Epithelial cell of prostate (primary cell): ENCODE data around the gene SLC39A11.
"Not testable (repeated sequence)": the region's sequence is repeated elsewhere in the genome, so short reads cannot be mapped to it uniquely, and the experiment has no call there.

Experiments used
- DNase-seq: peaks from one replicate; pipeline ENCODE4 v3.0.0-alpha.2; 2011; ENCODE audit warnings: low read depth, low spot score
- H3K27ac ChIP-seq: fragments of 450-650 bp; 2 replicates; pipeline ENCODE4 v1.5.1; 2017; ENCODE audit warnings: mild to moderate bottlenecking

Gene SLC39A11

DNA sequence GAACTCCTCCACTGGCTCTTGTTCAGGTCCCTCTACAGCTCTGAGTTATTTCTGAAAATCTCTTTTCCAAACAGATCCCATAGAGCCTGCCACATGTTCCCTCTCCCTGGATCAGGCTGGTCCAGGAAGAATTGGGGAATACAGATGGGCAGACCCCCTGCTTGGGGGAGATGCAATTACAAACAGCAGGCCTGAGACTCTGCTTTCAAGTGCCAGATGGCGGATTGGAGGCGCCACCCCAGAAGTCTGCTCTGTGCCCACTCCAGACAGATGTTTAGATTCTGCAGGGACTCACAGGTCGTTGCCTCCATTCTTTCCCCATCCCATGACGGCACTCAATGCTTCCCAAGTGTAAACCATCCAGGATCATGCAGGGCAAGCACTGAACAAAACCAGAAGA lies 316.6 kb downstream of the SLC39A11 start:
- DNase-seq, result no peak
- H3K27ac ChIP-seq, result no peak overlapping the region

GRCh38 chr17:72775237-72775636 lies 317.3 kb downstream of the SLC39A11 start:
- DNase-seq, result no peak
- no peak overlapping the region for H3K27ac ChIP-seq

DNA sequence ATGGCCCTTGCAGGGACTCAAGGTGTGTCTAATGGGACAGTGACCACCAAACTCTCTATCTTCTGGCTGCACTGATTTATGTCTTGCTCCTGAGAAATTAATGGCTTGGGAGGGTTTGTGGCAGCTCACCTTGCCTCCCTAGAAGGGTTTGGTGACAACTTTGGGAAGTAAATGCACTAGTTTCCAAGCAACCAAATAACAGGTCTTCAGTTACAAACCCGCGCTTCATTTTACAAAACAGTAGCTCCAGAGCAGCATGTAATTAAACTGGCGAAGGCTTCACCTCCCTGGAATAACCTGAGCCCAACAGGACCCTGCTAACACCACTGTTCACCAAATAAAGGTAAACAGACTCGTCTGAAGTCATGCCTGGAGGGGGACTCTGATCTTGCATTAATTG lies 318.3 kb downstream of the SLC39A11 start:
- DNase-seq, result no peak
- no peak overlapping the region for H3K27ac ChIP-seq

DNA sequence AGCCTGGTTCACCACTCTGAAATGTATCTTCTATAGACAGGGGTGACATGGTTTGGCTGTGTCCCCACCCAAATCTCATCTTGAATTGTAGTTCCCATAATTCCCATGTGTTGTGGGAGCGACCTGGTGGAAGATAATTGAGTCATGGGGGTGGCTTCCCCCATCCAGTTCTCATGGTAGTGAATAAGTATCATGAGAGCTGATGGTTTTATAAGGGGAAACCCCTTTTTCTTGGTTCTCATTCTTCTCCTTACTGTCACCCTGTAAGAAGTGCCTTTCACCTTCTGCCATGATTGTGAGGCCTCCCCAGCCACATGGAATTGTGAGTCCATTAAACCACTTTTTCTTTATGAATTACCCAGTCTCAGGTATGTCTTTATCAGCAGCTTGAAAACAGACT lies 319.3 kb downstream of the SLC39A11 start:
- not testable (repeated sequence) for H3K27ac ChIP-seq, DNase-seq

- no peak for DNase-seq
- H3K27ac ChIP-seq, result no peak overlapping the region
Measured at GRCh38 chr17:72772331-72772821, 320.1 kb downstream of the SLC39A11 start.

DNA sequence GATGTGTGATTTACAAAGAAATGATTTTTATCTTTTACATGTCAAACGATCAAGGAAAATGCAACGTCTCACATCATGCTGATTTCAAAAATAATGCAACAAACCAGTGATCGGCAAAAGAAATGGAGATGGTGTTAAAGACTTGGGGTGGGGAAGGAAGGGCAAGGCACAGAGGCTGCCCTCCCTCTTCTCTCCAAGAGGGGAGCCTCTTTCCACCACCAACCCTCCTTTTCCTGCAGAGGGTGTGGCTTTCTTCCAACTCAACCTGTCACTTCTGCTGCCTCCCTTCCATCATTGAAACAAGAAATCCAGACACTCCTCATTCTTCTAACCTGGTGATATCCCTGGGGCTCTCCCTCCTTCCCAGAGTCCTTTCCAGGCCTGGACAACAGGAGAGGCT lies 320.8 kb downstream of the SLC39A11 start:
- no peak for DNase-seq
- no peak overlapping the region for H3K27ac ChIP-seq

- H3K27ac ChIP-seq, result no peak overlapping the region
- DNase-seq, result no peak
Measured at GRCh38 chr17:72766761-72767356, 325.6 kb downstream of the SLC39A11 start.

- H3K27ac ChIP-seq, result no peak overlapping the region
- no peak for DNase-seq
Measured at GRCh38 chr17:72765368-72766153, 326.9 kb downstream of the SLC39A11 start.

- no peak for DNase-seq
- H3K27ac ChIP-seq, result no peak overlapping the region
Measured at GRCh38 chr17:72764632-72765041, 327.9 kb downstream of the SLC39A11 start.

DNA sequence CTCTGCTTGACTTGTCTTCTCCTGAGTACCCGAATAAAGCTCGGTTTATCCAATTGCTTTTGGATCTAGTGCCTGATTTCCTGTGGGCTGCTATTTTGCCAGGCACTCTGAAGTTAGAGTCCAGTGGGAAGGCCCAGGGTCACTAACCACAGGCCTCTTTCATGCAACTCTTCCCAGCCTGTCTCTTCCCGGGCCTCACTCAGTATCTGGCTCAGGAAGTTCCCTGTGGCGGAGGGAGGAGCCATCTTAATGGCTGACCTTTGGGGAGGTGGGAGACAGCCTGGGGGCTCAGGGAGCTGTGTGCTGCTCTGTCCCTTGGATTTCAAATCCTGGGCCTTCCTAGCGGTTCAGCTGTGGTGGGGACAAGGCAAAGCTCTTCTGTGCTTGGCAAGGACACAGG lies 328.5 kb downstream of the SLC39A11 start:
- no peak overlapping the region for H3K27ac ChIP-seq
- no peak for DNase-seq

DNA sequence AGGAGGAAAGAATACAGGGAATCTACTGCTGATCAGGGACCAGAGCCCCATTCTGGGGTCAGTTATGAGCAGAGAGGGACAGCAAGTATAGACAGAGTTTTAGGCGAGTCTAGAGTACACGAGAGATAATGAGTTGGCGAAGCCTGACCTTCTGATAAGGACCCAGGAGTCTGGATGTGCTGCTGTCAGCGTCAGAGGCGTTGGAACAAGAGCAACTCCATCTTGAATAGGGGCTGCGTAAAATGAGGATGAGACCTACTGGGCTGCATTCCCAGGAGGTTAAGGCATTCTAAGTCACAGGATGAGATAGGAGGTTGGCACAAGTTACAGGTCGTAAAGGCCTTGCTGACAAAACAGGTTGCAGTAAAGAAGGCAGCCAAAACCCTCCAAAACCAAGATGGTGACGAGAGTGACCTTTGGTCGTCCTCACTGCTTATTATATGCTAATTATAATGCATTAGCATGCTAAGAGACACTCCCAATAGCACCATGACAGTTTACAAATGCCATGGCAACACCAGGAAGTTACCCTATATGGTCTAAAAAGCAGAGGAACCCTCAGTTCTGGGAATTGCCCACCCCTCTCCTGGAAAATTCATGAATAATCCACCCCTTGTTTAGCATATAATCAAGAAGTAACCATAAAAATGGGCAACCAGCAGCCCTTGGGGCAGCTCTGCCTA lies 330.5 kb downstream of the SLC39A11 start:
- DNase-seq, H3K27ac ChIP-seq: not testable (repeated sequence)

DNA sequence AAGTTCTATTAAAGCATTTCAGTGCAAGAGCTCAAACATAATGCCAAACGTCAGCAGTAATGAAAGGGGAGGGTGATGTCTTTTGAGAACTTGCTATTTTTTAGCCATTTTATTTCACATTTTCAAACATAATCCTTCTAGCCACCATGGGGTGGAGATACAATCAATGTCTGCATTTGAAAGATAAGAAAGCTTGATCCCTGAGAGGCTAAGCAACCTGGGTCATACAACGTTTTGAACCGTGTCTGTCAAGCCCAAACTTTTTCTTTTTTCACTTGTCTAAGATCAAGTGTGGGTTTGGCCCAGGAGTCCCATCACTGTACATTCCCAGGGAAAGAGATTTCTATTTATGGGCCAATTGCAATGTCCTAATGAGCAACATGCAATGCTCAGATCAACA lies 331.1 kb downstream of the SLC39A11 start:
- no peak overlapping the region for H3K27ac ChIP-seq
- no peak for DNase-seq

DNA sequence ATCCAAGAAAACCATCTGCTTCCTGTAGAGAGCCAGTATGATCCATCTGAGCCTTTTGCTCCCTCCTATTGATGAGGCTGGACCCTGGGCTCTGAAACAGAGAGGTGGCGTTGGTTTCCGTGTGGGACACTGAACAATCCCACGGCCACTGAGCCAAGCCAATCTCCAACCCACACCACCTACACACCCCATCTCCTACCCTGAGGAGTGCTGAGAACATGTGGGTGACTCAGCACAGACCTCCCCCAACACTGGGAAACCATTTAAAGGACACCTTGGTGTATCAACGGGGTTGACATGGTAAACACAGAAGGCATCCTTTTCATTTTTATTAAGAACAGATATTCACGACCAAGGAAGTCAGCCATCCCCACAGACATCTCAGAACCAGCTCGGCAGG lies 332.1 kb downstream of the SLC39A11 start:
- DNase-seq, result no peak
- no peak overlapping the region for H3K27ac ChIP-seq

DNA sequence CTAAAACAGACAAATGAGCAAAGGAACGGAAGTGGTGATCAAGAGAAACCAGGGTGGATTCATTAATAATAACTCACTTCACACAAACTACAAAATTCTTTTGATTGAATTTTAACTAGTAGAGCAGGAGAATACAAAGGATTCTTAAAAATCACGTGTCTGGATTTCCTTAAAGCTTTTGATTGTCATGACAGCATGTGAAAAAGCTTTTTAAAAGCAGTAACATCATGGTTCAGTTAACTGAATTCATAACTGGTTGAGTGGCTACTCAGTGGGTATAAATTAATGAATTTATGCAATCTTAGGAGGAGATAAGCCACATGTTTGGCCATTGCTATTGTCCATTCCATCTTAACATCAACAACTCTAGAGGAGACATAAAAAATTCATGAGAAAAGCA lies 333.2 kb downstream of the SLC39A11 start:
- no peak overlapping the region for H3K27ac ChIP-seq
- DNase-seq, result no peak

DNA sequence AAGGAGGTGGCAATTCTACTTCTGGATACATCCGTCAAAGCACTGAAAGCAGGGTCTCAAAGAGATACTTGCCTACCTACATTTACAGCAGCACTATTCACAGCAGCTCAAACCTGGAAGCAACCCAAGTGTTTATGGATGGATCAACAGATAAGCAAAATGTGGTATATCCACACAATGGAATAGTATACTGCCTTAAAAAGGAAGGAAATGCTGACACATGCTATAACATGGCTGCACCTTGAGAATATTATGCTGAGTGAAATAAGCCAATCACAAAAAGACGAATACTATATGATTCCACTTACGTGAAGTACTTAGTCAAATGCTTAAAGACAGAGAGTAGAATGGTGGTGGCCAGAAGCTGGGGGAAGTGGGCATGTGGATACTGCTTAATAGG lies 336.2 kb downstream of the SLC39A11 start:
- no peak for DNase-seq
- no peak overlapping the region for H3K27ac ChIP-seq

DNA sequence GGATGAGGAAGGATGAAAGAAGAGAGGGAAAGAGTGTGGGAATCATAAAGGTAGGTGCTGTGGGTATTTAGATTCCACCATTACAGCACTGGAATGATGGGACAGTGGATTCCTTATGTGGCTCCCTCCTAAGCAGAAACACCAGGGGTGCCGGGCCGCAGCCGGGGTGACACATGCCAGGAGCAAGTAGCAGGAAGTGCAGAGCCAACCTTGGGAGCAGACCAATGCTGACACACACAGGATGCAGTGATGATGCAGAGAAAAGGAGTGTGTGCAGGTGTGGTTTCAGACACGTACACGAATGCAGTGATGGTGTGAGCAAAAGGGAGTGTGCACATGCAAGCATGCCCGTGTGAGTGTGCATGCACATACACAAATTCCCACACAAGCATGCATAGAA lies 338.0 kb downstream of the SLC39A11 start:
- peak; percentile 14 for DNase-seq

GRCh38 chr17:72751746-72752145 lies 340.7 kb downstream of the SLC39A11 start:
- DNase-seq, result no peak
- no peak overlapping the region for H3K27ac ChIP-seq

More for the DNA sequence above, 338.0 kb downstream of the SLC39A11 start:
- no peak overlapping the region for H3K27ac ChIP-seq

DNA sequence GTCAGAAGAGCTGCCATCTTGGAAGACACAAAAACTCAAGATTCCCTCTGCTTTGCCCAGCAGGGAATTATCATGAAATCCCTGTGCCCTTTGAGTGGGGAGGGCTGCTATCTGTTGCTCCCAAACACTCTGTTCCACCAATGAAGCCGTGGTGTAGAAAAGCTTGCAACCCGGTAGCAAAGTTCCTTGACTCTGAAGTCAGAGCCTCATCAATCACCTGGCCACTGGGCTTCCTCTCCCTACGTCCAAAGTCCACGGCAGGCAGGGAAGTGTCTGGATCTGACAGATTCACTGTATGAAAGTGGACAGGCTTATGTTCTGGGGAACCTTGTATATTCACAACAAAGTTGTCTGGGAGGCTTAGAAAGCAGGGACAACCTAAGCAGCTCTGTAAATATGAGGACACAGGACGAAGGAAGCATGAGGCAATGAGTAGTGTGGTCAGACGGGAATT lies 343.3 kb downstream of the SLC39A11 start:
- DNase-seq, result no peak
- no peak overlapping the region for H3K27ac ChIP-seq

- no peak for DNase-seq
- no peak overlapping the region for H3K27ac ChIP-seq
Measured at GRCh38 chr17:72747501-72747900, 345.0 kb downstream of the SLC39A11 start.

- no peak overlapping the region for H3K27ac ChIP-seq
- no peak for DNase-seq
Measured at GRCh38 chr17:72745241-72745640, 347.2 kb downstream of the SLC39A11 start.

GRCh38 chr17:72743037-72743467 lies 349.4 kb downstream of the SLC39A11 start:
- DNase-seq, result no peak
- no peak overlapping the region for H3K27ac ChIP-seq
